Measurements from ENCODE around the gene C1orf159. TPM values are rescaled to one million over a fixed set of nuclear protein-coding genes. Genes with fewer than 3 reads are reported as not detected.
"Not testable (repeated sequence)": the region's sequence is repeated elsewhere in the genome, so short reads cannot be mapped to it uniquely, and the experiment has no call there.

C1orf159 gene
- total and polyA plus RNA-seq, 2 donors (not counting 1 experiment from before 2014, with no cell fraction given): 2.6 to 3.3 TPM

GRCh38 chr1:1080951-1081310 is 35.0 kb downstream of the C1orf159 start:
- Histone ChIP-seq H3K9me3 (ENCODE audit: control insufficient read depth, insufficient read depth, low read depth, low read length) (no peaks in the 10 kb centered on the region), H4K20me1 (ENCODE audit: control insufficient read depth, extremely low read depth, insufficient read depth, low read length) (no peaks in the 10 kb centered on the region), H3K36me3 (ENCODE audit: control insufficient read depth, insufficient read depth, low read length) (peaks cover 2% of the 10 kb centered on the region), H3K27me3 (ENCODE audit: control insufficient read depth, insufficient read depth, low read length) (no peaks in the 10 kb centered on the region), H2AFZ (ENCODE audit: low read length) (no peak overlapping the region), H3K4me3 (replicated peaks in 1 of 4; ENCODE audit: control extremely low read depth in 1 of 4, insufficient read depth in 1 of 4, low read depth in 3 of 4, low read length in 4 of 4) (no peak overlapping the region), H3K4me2 (ENCODE audit: extremely low read depth, insufficient read depth, low read length) (no peak overlapping the region), H3K9ac (ENCODE audit: insufficient read depth, low read length) (no peak overlapping the region), H3K4me1 (ENCODE audit: control insufficient read depth, extremely low read depth, insufficient read depth, low read length) (peaks cover 11% of the 10 kb centered on the region), H3K27ac (ENCODE audit: insufficient read depth, low read length) (no peak overlapping the region), H3K79me2 (ENCODE audit: control insufficient read depth, insufficient read depth, low read length) (no peaks in the 10 kb centered on the region)
- no peak for DNase-seq (ENCODE audit: low read depth in 2 of 2)
- TF ChIP-seq CTCF (conservative IDR thresholded peaks at IDR 0.05 in 1 of 2, IDR thresholded peaks at IDR 0.05 in 1 of 2; ENCODE audit: low read depth in 1 of 2, low read length in 2 of 2) (no peak), EZH2 (IDR thresholded peaks at IDR 0.05; ENCODE audit: low read length, missing control alignments) (no peak)

- Histone ChIP-seq H3K9ac (ENCODE audit: insufficient read depth, low read length) (peak overlapping the region; percentile 13), H3K79me2 (ENCODE audit: control insufficient read depth, insufficient read depth, low read length) (no peaks in the 10 kb centered on the region), H3K27me3 (ENCODE audit: control insufficient read depth, insufficient read depth, low read length) (no peaks in the 10 kb centered on the region), H3K9me3 (ENCODE audit: control insufficient read depth, insufficient read depth, low read depth, low read length) (no peaks in the 10 kb centered on the region), H3K4me3 (replicated peaks in 1 of 4; ENCODE audit: control extremely low read depth in 1 of 4, insufficient read depth in 1 of 4, low read depth in 3 of 4, low read length in 4 of 4) (peak overlapping the region in 1 of 4 experiments; percentile 20), H3K4me2 (ENCODE audit: extremely low read depth, insufficient read depth, low read length) (peak overlapping the region; percentile 8), H2AFZ (ENCODE audit: low read length) (no peak overlapping the region), H3K27ac (ENCODE audit: insufficient read depth, low read length) (no peak overlapping the region), H4K20me1 (ENCODE audit: control insufficient read depth, extremely low read depth, insufficient read depth, low read length) (no peaks in the 10 kb centered on the region), H3K4me1 (ENCODE audit: control insufficient read depth, extremely low read depth, insufficient read depth, low read length) (peaks cover 11% of the 10 kb centered on the region), H3K36me3 (ENCODE audit: control insufficient read depth, insufficient read depth, low read length) (peaks cover 2% of the 10 kb centered on the region)
- peak; percentile 21 to 33 for DNase-seq (ENCODE audit: low read depth in 2 of 2)
- TF ChIP-seq EZH2 (IDR thresholded peaks at IDR 0.05; ENCODE audit: low read length, missing control alignments) (no peak), CTCF (conservative IDR thresholded peaks at IDR 0.05 in 1 of 2, IDR thresholded peaks at IDR 0.05 in 1 of 2; ENCODE audit: low read depth in 1 of 2, low read length in 2 of 2) (no peak)
These were observed 35.6 kb downstream of the C1orf159 start for GRCh38 chr1:1080122-1080757.

GRCh38 chr1:1079408-1080121 is 36.3 kb downstream of the C1orf159 start:
- Histone ChIP-seq H3K27ac (ENCODE audit: insufficient read depth, low read length) (no peak overlapping the region), H2AFZ (ENCODE audit: low read length) (no peak overlapping the region), H3K79me2 (ENCODE audit: control insufficient read depth, insufficient read depth, low read length) (no peaks in the 10 kb centered on the region), H3K4me1 (ENCODE audit: control insufficient read depth, extremely low read depth, insufficient read depth, low read length) (peaks cover 11% of the 10 kb centered on the region), H3K9ac (ENCODE audit: insufficient read depth, low read length) (peak overlapping the region; percentile 13), H3K36me3 (ENCODE audit: control insufficient read depth, insufficient read depth, low read length) (peaks cover 2% of the 10 kb centered on the region), H4K20me1 (ENCODE audit: control insufficient read depth, extremely low read depth, insufficient read depth, low read length) (no peaks in the 10 kb centered on the region), H3K4me2 (ENCODE audit: extremely low read depth, insufficient read depth, low read length) (peak overlapping the region; percentile 23), H3K27me3 (ENCODE audit: control insufficient read depth, insufficient read depth, low read length) (peaks cover 3% of the 10 kb centered on the region), H3K9me3 (ENCODE audit: control insufficient read depth, insufficient read depth, low read depth, low read length) (no peaks in the 10 kb centered on the region), H3K4me3 (replicated peaks in 1 of 4; ENCODE audit: control extremely low read depth in 1 of 4, insufficient read depth in 1 of 4, low read depth in 3 of 4, low read length in 4 of 4) (peak overlapping the region in 2 of 4 experiments; percentile 20 to 21)
- DNase-seq (ENCODE audit: low read depth in 2 of 2): peak; percentile 70 to 84
- TF ChIP-seq EZH2 (IDR thresholded peaks at IDR 0.05; ENCODE audit: low read length, missing control alignments): no peak
- TF ChIP-seq CTCF (conservative IDR thresholded peaks at IDR 0.05 in 1 of 2, IDR thresholded peaks at IDR 0.05 in 1 of 2; ENCODE audit: low read depth in 1 of 2, low read length in 2 of 2): no peak

- H4K20me1 ChIP-seq (ENCODE audit: control insufficient read depth, extremely low read depth, insufficient read depth, low read length); H3K4me2 ChIP-seq (ENCODE audit: extremely low read depth, insufficient read depth, low read length); H3K36me3 ChIP-seq (ENCODE audit: control insufficient read depth, insufficient read depth, low read length); H3K27me3 ChIP-seq (ENCODE audit: control insufficient read depth, insufficient read depth, low read length); H2AFZ ChIP-seq (ENCODE audit: low read length); H3K9me3 ChIP-seq (ENCODE audit: control insufficient read depth, insufficient read depth, low read depth, low read length); H3K9ac ChIP-seq (ENCODE audit: insufficient read depth, low read length); H3K27ac ChIP-seq (ENCODE audit: insufficient read depth, low read length); H3K79me2 ChIP-seq (ENCODE audit: control insufficient read depth, insufficient read depth, low read length); H3K4me3 ChIP-seq (replicated peaks in 1 of 4; ENCODE audit: control extremely low read depth in 1 of 4, insufficient read depth in 1 of 4, low read depth in 3 of 4, low read length in 4 of 4); DNase-seq (ENCODE audit: low read depth in 2 of 2): not testable (repeated sequence)
- peaks cover 11% of the 10 kb centered on the region for H3K4me1 ChIP-seq (ENCODE audit: control insufficient read depth, extremely low read depth, insufficient read depth, low read length)
These were observed 38.5 kb downstream of the C1orf159 start for GRCh38 chr1:1077396-1077795.
